Measurements from ENCODE around the gene PPM1F. TPM values are rescaled to one million over a fixed set of nuclear protein-coding genes. Genes with fewer than 3 reads are reported as not detected.

The PPM1F gene
- total RNA-seq, 2 donors from 2014 or later, result 14.5 to 26.4 TPM

- DNase-seq (peak; percentile 81 to 86 (median 84)), ATAC-seq (peak; percentile 92)
- TF ChIP-seq POLR2A (IDR thresholded peaks at IDR 0.05) (peak in 2 of 3 donors; percentile 56 to 60), CTCF (IDR thresholded peaks at IDR 0.05) (peak in 1 of 7 experiments; percentile 11)
- peaks cover 13% of the 10 kb centered on the region for H3K4me1 ChIP-seq
- H3K27me3 ChIP-seq, result no peaks in the 10 kb centered on the region
- peak within 1 kb of the TSS in 3 of 4 donors; percentile 66 to 79 (median 68) for H3K27ac ChIP-seq
- peak within 1 kb of the TSS; percentile 93 to 99 for H3K4me3 ChIP-seq
- intact Hi-C loops (cut with DNase I), result no loop called here
- no peaks in the 10 kb centered on the region for H3K9me3 ChIP-seq
- H3K36me3 ChIP-seq (replicated peaks in 1 of 2; ENCODE audit: insufficient read depth in 1 of 2, low read depth in 2 of 2), result no peaks in the 10 kb centered on the region
- 0% methylated on average over 8 to 54 of the region's 54 CpGs for WGBS, 2 donors
These were observed 29.8 kb upstream of the PPM1F start, which contains the start of gene TOP3B for GRCh38 chr22:21982338-21982965. TSS of gene TOP3B (minus strand) at chr22:21982787. CDS start at chr22:21975709, 7,078 bp downstream.

DNA sequence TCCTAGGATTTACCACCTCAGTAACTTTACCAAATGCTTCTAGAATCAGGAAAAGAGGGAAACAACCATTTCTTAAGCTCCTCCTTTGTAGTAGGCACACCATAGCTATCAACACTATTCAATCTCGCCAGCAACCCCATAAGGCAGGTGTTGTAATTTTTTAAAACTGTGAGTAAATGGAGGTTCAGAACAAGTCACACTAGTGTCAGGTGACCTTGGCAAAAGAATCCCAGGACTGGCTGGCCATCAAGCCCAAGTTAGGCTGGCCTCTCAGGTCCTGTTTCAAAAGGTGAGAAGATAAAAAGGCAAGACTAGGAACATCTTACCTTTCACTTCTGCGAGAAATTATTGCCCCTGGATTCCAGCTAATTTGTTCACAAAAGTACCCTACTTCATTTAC lies 29.2 kb upstream of the PPM1F start:
- no peaks in the 10 kb centered on the region for H3K27me3 ChIP-seq
- intact Hi-C loops (cut with DNase I), result no loop called here
- ATAC-seq (no peak), DNase-seq (no peak)
- H3K27ac ChIP-seq, result peak overlapping the region in 3 of 4 donors; percentile 66 to 79 (median 68)
- 2 to 9% methylated on average over 2 of the region's 2 CpGs for WGBS, 2 donors
- H3K4me3 ChIP-seq, result peak overlapping the region; percentile 93 to 99
- peaks cover 13% of the 10 kb centered on the region for H3K4me1 ChIP-seq
- no peaks in the 10 kb centered on the region for H3K9me3 ChIP-seq
- no peak for TF ChIP-seq CTCF (IDR thresholded peaks at IDR 0.05)
- TF ChIP-seq POLR2A (IDR thresholded peaks at IDR 0.05), result no peak
- H3K36me3 ChIP-seq (replicated peaks in 1 of 2; ENCODE audit: insufficient read depth in 1 of 2, low read depth in 2 of 2), result no peaks in the 10 kb centered on the region

- DNase-seq, result no peak
- Histone ChIP-seq H3K4me3 (no peak overlapping the region), H3K9me3 (no peaks in the 10 kb centered on the region), H3K36me3 (replicated peaks in 1 of 2; ENCODE audit: insufficient read depth in 1 of 2, low read depth in 2 of 2) (no peaks in the 10 kb centered on the region), H3K27me3 (no peaks in the 10 kb centered on the region), H3K27ac (no peak overlapping the region), H3K4me1 (peaks cover 13% of the 10 kb centered on the region)
- WGBS, 2 donors, result 74% methylated on average over 7 of the region's 7 CpGs
- TF ChIP-seq CTCF (IDR thresholded peaks at IDR 0.05), result no peak
- TF ChIP-seq POLR2A (IDR thresholded peaks at IDR 0.05), result no peak
- ATAC-seq, result no peak
- intact Hi-C loops (cut with DNase I), result no loop called here
These were observed 27.9 kb upstream of the PPM1F start for GRCh38 chr22:21980547-21980946.

DNA sequence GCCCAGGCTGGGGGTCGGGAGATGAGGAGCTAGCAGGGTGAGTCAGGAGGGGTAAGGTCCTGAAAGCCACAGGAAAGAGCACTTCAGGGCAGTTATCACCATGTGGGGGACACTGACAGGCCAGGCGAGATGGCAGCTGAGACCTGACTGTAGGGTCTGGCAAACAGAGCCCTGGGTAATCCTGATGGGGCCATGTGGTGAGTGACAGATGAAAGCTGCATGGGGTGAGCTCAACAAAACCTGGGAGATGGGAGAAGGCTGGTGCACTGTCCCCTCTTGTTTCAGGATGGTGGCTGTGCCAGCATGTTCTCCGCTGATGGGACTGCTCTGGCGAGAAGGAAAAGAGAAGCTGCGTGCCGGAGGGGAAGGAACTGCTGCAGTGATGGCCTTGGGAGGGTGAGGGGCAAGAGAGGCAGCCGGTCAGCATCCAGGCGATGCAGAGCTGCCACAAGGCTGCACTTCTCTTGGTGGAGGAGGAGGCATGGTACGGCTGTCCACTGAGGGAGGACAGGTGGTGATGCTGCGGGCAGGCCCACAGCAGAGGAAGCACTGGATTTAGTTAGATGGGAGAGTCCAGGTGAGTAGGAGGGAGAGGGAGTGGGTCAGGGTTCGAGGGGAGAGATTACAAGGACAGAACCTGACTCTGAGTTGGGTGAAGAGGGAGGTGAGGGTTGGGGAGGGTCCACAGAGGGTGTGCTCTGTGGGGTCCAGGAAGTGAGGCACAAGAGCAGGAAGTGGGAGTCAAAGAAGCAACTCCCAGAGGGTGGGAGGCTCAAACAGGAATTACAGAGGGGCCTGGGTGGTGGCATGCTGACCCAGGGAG lies 26.1 kb upstream of the PPM1F start:
- WGBS, 2 donors, result 74 to 80% methylated on average over 11 of the region's 11 CpGs
- Histone ChIP-seq H3K4me1 (peaks cover 13% of the 10 kb centered on the region), H3K27me3 (no peaks in the 10 kb centered on the region), H3K4me3 (no peak overlapping the region), H3K27ac (no peak overlapping the region), H3K36me3 (replicated peaks in 1 of 2; ENCODE audit: insufficient read depth in 1 of 2, low read depth in 2 of 2) (peaks cover 0 to 3% of the 10 kb centered on the region in 2 donors), H3K9me3 (no peaks in the 10 kb centered on the region)
- DNase-seq (no peak), ATAC-seq (no peak)
- intact Hi-C loops (cut with DNase I), result no loop called here
- TF ChIP-seq CTCF (IDR thresholded peaks at IDR 0.05) (no peak), POLR2A (IDR thresholded peaks at IDR 0.05) (no peak)
